NCI-H510A (cell line): ENCODE data around the gene RNU1-2.
"Not testable (repeated sequence)": the region's sequence is repeated elsewhere in the genome, so short reads cannot be mapped to it uniquely, and the experiment has no call there.

ENCODE experiments used
- DNase-seq: peaks from one replicate; lab custom pipeline; 2025; lab: John Stamatoyannopoulos, UW

Gene RNU1-2

DNA sequence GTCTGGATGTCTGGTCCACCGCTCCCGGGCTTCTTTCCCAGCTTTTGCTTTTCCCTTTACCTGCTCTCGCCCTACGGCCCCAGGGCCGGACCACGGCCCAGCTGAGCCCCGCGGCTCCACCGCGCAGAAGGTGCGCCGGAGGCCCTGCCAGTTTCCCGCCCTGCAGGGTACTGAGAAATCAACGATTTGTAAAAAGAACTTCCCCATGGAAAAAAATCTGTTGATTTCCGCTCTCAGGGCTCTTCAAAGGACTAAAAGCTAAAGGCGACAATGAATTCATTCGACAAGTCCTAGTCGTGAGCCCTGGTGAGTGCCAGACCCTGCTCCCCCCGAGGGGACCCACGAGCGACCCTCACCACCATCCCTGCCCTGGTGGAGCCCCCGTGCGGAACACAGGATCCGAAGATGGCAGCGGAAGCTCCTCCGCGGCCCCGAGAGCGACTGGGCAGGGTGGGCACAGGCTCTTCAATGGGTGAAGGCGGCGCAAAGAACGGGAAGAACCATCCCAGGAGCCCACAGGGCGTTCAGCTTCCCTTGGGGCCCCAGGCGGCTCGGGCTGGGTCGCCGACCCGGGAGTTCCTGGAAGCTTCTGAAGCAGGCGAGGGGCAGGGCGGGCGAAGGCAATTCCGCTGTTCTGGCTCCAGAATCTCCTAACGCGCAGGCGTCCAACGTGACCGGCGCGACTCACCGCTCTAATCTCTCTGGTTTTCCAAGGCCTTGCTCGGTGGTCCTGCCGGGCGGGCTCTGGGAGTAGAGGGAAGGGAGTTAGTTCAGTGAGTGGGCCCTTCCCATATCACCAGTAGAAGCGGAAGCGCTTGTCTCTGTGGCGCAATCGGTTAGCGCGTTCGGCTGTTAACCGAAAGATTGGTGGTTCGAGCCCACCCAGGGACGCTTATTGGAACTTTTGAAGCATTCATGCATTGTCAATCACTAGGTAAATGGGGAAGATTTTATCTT lies 6.6 kb upstream of the RNU1-2 start:
- DNase-seq = no peak

DNA sequence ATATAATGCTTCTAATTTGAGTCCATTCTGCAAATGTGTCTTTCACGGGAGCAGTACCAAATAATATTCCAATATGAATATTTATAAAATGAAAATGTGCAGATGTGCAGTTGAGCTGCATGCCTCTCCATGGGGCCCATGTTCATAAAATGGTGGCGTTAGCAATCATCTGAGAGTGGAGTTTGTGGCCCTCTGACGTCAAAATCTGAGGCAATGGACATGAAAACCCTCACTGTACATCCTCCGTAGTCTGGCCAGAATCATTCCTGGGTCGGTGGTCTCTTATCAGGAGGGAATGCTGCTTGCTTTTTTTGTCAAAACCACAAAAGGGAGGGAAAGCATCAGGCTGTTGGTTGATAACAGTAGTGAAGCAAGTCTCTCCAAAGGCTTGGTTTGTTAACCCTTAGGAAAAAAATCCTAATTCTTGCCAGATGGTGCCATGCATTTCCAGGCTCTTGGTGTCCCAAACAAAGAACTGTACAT lies 5.2 kb upstream of the RNU1-2 start:
- DNase-seq = not testable (repeated sequence)

DNA sequence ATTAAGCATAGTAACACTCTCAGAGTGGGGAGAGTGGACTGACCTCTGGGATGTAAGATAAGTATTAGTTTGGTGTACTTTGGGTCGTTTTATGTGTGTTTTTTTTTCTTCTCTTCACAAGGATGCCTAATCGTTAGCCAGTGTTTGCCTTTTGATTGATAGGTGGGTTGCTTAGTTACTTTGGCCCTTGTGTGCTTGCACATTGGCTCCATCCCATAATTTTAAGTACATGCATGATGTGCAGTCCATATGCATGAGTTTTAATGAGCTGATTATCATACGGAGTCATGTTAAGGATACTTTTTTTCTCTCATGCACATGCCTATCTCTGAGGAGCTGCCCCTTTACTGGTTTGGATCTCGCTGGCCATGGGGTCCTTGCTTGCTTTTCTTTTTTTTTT lies 4.7 kb upstream of the RNU1-2 start:
- DNase-seq = not testable (repeated sequence)

DNA sequence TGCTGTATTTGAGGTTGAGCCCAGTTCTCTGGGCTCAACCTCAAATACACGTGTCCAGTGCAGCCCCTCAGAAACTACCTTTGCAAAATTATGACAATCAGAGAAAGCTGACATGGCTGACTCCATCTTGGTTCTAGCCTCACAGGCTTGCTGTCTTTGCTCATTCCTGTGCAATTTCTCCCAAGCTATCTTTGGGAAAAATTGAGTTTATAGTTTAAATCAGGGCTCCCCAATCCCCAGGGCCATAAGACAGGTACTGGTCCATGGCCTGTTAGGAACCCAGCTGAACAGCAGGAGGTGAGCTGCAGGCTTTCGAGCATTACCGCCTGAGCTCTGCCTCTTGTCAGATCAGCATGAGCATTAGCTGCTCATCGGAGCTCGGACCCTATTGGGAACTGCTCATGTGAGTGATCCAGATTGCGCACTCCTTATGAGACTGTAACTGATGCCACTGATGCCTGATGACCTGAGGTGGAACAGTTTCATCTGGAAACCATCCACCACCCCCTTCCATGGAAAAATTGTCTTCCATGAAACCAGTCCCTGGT lies 2.7 kb upstream of the RNU1-2 start:
- DNase-seq = not testable (repeated sequence)

DNA sequence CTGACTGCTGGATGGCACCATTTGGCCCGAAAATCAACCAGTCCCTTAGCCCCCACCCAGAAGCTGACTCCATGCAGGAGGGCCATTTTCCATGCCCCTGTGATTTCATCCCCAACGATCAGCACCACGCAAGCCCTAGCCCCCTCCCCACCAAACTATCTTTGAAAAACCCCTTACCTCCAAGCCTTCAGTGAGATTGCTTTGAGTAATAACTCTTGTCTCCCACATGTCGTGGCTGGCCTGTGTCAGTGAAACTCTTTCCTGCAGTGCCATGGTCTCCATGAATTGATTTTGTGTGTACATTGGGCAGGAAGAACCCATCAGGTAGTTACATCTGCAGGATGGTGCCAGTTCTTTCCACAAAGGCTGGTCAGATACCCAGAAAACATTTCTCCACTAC lies 2.0 kb upstream of the RNU1-2 start:
- not testable (repeated sequence) for DNase-seq

DNA sequence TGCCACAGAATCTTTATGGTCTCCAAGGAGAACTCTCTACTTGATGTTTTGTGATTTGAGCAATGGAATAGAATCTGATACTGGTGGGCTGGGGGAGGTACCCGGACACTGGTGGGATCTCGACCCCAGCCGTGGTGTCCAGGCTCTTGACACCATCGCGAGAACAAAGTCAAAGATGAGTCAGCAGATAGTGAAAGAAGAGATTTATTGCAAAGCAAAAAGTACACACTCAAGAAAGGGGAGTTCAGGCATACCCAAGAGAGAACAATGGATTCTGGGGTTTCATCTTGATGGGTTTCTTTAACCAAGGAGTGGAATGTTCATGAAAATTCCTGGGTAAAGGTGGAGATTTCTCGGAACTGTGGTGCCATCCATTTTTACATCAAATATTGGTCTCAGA lies 1.4 kb upstream of the RNU1-2 start:
- not testable (repeated sequence) for DNase-seq

DNA sequence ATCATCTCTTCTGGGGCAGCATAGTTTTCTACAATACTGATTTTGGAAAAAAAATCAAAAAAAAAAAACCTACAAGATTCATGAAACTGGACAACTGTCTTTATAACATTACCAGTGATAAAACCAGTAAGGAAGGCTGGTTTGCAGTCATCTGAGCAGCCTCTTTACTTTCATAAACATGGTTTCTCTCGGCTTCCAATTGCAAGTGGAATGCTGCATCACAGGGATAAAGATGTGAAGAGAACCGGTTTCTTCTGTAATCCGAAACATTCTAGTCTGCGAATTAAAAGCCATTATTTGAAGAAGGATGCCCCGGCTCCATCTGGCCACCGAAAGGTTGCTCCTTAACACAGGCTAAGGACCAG lies 565 bp upstream of the RNU1-2 start:
- DNase-seq = not testable (repeated sequence)

DNA sequence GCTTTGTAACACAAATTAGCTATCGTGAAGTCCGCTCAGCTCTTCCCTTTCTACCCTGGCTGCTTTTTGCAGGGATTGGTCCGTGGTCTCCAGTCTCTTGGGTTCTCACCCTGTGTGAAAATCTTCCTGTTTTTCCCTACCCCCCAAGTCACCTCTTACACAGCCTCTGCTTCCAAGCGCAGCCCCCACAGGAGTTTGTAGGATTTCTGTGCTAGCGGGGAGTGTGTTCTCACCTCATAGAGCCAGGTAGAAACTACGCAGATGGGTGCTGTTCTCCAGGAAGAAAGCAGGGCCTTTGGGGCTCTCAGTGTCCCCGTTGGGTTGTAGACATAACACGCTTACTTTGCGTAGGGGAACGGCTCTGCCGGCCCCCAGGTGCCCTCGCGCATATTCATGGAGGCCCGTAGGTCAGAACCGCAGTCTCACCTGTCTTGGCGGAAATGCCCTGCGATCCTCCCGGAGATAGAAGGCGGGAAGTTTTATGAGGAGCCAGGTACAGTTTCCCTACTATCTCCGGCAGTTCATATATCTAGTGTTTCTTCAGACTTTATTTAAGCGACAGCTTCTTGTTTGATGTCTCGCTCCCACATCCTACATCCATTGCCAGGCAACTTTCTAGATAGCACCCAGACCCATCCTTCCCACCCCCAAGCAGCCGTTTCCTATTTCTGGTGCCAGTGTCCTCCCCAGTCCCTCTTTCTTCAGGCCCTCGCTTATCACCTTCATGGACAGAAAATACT lies 706 bp downstream of the RNU1-2 start:
- peak; percentile 45 for DNase-seq

DNA sequence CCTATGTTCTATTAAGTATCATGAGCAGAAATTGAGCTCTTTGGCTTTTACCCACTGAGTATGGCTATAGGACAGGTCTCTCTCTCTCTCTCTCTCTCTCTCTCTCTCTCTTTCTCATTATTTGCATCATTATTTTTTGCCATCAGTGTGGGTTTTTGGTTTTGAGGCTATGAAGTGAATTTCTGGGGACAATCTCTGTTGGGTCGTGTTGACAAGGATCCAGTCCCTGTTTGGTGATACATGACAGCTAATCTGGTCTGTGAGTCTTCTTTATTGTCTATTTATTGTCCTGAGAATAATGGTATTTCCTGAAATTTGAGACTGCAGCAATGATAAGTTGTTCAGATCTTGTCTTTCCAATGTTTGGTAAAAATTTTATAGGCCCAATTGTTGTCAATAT lies 1.9 kb downstream of the RNU1-2 start:
- DNase-seq = not testable (repeated sequence)

DNA sequence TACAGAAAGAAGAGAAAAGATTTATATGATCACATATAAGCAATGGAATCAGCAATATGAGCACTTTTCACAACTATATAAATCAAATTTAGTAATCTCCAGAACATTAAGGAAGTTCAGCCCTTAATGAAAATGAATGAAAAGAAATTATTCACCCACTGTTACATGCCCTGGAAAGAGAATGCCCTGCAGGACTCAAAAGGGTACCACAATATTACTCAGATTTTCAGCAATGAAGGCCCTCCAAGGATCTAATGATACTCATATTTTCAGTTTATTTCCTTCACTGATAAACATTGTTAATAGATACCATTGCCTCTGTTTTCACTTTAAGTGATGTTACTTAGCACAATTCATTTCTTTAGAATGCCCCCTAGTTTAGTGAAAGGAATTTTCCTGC lies 2.5 kb downstream of the RNU1-2 start:
- DNase-seq = not testable (repeated sequence)

DNA sequence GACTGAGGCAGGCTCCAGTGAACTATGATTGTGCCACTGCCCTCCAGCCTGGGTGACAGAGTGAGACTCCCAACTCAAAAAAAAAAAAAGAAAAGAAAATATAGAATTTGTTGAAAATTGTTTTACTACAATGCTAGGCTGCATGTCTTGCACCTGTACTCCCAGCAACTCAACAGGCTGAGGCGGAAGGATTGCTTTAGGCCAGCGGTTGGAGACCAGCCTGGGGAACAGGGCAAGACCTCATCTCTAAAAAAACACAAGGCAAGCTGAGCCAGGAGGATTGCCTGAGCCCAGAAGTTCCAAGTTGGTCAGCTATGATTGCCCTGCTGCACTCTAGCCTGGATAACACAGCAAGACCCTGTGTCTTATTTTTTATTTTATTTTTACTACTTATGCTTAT lies 3.2 kb downstream of the RNU1-2 start:
- not testable (repeated sequence) for DNase-seq

DNA sequence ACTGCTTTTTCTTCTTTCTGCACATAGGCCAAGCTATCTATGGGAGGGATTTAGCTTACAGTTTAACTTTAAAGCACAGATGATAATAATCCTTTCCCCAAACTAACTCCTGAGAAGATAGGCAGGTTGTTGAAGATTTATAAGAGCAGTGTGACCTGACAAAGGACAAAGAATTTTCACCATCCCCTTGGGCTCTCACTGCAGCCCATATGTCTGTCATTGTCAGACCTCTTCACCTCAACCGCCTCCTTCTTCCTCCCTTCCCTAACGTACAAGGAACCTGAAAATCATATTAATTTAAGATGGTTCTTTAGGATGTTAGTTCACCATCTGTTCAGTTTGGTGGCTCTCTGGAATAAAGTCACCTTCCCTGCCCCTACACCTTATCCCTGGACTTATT lies 5.0 kb downstream of the RNU1-2 start:
- DNase-seq = no peak

DNA sequence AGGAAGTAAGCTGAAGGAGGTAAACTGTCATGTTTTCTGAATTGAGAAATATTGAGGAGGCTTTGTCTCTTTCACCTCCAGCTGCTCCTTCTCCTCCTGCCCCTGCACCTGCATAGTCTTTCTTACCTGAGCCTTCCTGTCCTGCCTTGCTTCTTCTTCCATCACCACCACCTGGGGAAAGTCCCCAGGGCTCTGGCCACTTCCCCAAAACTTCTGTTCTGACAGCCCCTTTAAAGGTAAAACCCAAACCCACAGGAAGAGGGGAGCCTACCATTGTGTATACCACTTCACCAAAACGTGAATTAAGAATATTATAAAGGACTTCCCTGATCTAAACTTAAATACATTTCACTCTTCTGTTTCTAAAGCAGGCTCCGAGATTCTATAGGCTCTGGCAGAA lies 5.6 kb downstream of the RNU1-2 start:
- DNase-seq = not testable (repeated sequence)

DNA sequence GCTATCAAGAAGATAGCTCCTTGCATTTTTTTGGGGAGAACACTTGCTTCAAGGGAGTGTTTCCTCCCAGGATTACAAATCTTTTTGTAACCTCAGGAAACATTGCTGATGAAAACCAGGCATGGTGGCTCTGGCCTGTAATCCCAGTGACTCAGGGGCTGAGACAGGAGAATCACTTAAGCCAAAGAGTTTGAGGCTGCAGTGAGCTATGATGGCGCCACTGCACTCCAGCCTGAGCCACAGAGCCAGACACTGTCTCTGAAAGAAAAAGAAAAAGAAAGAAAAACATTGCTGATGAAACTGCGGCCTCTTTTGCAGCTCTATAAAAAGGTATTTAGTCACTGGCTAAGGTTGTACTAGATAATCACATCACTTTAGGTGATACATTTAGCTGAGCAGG lies 7.3 kb downstream of the RNU1-2 start:
- no peak for DNase-seq

DNA sequence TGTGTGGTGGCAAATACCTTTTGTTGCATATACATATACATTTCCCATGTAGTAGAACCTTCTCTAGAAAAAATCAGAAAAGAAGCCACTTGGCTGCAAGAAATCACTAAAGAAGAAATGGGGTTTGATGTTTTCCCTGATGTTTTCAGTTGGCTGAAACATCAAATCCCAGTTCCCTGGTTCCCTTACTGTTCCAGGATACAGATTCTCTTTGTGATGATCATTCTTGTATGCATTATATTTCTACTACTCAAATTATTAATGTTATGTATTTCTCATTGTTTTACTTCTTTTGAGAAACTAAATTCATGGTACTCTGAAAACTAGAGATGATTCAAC lies 7.6 kb downstream of the RNU1-2 start:
- DNase-seq = no peak

DNA sequence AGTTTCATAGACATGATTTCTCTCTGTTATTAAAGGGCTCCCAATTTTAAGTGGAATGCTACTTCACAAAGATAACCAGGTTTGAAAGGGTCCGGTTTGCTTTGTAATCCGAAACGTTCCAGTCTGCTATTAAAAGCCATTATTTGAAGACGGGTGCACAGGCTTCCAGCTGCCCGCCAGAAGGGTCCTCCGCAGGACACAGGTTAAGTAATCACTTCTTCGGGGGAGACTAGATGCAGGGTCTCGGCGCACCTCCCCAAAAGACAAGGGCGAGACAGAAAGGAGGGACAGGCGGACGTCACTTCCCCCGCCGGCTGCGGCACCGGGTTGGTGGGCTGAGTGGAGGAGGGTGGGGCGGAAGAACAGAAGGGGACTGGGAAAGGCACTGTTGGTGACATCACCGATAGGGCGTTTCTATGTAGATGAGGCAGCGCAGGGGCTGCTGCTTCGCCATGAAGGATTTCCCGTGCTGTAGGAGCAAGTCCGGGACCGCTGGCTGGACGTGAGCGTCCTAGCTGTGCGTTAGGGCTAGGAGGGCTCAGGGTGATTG lies 8.9 kb downstream of the RNU1-2 start:
- DNase-seq = peak; percentile 99

DNA sequence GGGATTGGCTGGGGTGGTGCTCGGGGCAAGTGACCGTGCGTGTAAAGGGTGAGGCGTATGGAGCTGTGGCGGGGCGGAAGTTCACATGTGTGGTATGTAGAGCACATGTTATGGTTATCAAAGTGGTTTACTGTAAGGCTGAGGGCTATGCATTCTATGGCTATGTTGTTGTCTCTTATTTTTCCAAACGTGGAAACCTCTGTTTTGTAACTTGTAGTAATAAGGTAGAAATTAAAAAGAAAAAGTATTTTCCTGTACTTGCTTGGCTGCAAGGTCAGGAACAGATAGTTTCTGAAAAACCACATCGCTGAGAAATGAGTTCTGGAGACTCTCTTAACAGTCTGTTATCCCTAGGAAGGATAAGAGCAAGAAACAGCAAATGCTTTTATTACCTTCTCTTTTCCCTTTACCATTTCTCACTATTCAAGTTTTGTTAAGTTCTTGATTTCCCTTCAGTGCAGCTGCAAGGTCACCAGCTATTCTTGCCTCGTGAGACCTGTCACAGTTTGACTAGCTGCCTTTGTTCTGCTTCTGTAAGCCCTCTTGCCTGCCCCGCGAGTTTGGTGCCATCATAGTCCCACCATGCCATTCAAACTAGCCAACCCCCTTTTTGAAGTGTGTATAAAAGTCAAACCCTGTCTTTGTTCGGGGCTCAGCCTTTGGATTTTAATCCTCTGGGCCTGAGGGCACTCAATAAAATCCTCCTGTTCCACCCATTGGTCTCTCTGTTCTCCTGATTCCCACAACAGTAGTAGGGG lies 9.5 kb downstream of the RNU1-2 start:
- peak; percentile 37 for DNase-seq

DNA sequence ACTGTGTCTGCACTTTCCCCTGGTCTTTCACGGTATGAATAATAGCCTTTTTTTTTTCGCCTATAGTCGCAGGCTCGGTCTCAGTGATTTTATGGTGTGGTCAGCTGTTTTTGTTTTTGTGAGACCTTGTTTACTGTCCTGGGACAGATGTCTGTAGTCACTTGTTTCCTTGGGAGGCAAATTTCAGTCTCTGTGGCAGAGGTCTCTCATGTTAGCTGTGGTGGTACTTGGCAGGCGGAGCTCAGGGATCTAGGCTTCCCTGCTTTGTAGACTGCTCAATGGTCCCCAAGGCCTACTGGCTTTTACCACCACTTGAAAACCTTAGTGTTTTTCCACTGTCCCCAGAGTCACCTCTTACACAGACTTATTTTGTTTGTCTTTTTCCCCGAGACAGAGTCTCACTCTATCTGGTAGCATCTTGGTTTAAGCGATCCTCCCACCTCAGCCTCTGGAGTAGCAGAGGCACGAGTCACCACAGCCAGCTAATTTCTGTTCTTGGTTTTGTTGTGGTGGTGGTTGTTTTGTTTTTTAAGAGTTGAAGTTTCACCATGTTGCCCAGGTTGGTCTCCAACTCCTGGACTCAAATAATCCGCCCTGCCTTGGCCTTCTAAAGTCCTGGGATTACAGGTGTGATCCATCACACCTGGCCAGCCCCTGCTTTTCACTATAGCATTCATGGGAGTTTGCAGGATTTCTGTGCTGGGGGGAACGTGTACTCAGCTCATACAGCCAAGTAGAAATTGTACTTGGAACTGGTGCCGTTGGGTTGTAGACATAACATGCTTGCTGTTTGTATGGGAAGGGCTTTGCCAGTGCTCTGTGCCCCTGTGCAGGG lies 10.3 kb downstream of the RNU1-2 start:
- DNase-seq = no peak

DNA sequence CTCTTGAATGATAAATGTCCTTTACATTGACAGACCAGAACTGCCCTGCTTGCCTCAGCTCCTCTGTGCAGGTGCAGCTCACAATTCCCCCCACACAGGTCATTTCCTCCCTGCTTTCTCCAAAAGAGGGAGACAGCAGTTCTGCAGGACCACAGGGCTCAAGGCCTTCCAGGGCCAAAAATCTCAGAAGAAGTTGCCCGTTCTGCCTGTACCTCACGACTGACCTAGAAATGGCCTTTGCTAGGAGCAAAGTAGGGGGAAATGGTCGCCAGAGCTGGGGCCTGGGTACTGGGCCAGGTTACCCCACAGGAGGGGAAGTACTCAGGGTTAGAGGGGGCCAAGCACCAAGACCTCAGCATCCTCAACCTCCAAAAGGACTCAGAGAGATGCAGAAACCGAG lies 11.1 kb downstream of the RNU1-2 start:
- DNase-seq = no peak

DNA sequence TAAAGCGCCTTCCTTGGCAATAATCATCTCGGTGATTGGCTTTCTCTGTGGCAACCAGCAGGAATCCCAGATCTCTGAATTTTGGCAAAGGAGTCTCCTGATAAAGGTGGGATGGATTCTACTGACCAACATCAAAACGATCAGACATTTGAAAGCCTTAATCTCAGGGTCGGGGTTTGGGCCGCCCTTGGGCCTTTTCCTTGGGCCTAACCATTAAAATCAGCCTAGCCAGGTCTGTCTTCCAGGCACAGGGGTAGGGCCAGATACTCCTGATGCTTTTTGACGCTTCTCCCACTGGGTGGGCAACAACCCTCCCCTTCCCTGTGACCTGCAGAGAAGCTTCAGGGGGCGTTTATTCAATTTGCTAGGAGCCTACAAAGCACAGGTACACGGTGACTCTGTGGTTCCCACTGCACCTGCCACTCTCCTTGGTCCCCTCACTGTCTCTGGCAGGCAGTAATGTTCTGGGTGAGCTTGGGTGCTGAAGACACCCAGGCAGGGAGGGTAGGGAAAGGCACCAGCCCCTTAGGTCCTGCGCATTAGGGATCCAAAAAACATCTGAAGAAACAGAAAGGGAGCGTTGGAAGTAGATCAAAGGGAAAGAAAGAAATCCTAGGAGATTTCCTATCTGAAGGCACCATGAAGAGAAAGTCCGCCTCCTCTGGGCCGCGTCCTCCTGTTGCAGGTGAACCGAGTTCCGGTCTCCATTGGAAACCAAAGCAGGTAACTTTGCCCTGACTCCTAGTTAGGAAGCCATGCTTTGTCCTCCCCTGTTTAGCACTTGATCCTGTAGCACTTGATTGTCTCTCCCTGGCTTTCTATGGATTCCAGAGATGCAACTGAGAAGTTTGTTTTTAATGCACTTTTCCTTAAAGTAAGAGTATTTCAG lies 12.3 kb downstream of the RNU1-2 start:
- DNase-seq = no peak
